HG03139 (cell line): ENCODE data around the gene YOD1.
A peak's percentile ranks its signal among the peaks of the same experiment; 100 is the strongest.

ENCODE experiments used
- ATAC-seq: cut with Tn5 transposase; IDR thresholded peaks from one replicate; pipeline ENCODE4 v1.9.1; 2021; ENCODE audit not compliant: unreplicated experiment

Gene YOD1

DNA sequence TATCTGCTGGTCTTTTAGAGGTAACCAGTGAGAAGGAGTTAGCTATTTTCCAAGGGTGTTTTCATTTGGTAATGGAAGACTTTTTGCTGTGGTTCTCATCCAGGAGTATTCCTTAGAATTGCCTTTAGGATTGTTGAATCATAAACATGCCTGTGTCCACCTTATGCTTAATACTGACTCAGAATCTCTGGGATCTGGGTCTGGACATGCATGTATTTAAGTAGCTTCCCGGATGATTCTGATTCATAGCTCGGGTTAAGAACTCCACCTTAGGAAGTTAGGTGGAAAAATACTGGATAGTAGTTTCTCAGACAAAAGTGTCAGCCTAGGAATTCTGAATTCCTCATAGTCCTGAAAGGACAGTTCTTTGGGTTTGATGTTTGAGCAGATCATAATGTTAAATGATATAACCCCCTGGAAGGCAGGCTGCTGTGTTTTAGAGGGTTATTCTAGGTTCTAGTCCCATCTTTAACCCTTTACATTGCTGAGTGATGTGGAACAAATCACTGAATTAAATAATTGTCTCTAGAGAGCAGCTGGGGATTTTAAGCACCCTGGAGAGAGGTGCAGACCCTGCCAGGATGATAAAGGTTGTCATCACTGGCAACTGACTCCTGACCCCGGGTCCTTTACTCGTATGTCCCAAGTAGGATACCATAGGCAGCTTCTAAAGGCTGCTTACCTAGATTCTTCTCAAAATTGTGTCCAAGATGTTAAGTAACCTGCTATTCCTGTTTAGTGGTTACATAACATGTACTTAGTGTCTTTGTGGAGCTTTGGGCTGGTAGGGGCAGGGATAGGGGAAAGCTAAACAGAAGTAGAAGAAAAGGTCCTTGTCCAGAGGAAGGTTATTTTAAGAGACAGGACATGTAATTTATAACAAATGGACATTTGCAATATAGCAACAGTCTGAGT, 23.2 kb upstream of the YOD1 start:
- no peak for ATAC-seq

DNA sequence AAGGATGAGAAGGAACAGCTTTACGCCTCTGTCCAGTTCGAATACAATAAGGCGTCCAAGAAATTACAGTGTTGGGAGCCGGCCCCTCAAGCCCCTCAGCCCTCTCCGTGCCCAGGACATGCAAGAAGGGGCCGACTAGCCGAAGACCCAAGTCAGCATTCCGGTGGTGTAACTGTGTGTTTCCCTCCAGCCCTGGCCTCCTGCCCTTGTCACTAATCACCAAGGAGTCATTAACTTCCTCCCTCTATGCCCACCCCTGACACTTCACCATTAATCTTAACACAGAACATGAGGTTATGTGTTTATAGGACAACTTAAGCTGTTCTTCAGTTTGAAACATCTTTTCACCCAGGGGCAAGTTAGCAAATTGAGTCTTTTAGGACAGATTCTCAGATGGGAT, 21.2 kb upstream of the YOD1 start:
- no peak for ATAC-seq

DNA sequence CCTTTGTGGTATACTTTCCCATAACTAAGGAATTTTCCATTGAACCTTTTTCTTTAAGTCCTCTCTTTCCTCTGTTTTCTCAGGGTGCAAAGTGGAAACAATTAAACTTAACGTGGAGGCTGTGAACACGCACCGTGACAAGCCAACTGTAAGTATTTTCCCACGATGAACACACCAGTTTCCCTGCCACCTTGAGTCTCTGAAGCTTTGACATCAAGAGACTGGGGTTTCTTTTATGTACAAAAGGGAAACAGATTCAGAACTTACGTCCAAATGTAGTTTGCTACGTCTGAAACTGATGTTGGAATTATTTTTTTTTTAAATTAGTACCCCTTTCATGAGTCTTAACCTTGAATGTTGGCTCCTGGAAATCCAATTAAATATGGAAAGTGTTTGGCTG, 20.4 kb upstream of the YOD1 start:
- ATAC-seq, result no peak

DNA sequence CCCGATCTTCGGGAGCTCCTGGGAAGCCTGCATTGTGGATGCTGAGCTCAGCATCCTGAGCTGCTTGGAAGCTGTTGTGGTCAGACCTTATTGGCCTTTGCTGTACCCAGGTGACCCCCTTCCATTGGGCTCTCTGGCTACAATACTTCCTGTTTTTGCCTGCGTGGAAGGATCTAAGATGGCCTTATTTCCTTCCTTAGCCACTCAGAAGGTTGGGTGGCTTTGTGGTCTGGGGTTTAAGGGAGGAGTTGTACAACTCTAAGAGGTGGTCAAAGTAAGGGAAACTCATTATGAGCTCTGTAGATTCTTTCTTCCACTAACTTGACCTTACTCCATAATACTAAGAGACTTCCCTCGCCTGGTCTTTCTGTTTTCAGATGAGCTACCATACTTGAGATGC, 19.8 kb upstream of the YOD1 start:
- no peak for ATAC-seq

DNA sequence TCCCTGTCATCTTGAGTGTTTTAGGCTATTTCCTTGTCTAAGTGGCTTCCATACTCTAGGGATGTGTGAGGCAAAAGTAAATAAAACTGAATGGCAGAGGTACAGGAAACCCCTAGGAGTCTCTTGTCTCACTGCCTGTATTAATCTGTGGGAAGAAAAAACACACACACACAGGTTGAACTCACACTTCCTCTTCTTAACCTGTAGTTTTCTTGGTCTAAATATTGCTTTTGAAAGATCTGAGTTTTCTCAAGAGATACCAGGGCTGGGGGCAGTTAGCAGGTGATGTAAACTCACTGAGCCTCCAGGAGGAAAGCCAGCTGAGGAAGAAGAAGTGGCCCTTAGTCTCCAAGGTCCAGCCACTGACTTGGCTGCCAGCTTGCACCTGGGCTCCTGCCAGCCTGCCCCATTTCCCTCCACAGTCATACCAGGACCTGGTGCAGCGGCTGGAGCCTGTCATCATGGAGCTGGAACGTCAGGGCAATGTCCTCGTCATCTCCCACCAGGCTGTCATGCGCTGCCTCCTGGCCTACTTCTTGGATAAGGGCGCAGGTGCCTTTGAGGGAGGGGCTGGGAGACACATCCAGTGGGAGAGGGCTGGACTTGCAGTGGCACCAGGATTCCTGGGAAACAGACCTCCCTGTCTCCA, 19.0 kb upstream of the YOD1 start:
- ATAC-seq, result no peak

DNA sequence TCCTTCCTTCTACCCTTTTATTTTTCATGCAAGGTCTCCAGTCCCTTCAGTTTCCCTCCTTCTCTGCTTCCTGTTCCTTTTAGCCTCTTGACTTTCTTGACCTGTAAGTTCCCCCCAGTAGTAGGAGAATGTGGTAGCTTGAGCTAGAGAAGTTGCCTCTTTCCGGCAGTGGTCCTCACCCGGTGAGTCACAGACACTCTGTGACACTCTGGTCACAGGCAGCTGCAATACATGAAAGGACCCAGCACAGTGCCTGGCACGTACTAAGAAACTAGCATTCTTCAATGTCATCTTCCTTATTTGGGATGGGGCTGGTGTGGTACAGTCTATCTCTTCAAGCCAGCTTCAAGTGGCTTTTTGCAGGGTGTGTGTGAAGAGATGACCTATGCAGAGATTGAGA, 18.1 kb upstream of the YOD1 start:
- ATAC-seq, result no peak

DNA sequence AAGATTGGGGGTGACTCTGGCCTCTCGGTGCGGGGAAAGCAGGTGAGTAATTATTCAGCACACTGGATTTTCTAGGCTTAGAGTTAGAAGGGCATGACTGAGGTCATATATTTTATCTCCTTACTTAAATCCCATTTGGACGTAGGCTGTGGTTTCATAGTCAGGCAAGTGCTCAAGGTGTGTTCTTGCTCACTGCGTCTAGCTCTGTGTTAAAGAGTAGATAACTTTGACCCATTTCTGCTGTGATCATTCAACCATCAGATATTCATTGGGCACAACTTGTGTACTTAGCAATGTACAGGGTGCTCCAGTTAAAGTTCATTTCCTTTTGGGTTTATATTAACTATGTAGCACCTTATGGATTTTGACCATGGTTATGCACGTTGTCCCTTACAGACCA, 16.7 kb upstream of the YOD1 start:
- ATAC-seq, result no peak

DNA sequence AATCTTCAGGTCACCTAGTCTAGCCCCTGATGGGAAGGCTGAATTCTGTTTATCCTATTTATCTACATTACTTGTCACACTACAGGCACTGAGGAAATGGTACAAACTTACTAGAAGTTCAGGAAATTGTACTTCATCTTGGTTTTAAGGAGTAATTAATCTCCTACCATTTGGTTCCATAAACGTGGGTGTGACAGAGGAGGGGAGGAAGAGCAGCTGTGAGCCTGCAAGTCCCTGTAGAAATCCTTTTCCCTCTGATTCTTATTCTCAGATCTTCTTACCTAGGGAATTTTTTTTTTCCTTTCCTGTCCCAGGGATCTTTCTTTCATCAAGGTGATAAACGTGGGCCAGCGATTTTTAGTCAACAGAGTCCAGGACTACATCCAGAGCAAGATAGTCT, 16.2 kb upstream of the YOD1 start:
- no peak for ATAC-seq

DNA sequence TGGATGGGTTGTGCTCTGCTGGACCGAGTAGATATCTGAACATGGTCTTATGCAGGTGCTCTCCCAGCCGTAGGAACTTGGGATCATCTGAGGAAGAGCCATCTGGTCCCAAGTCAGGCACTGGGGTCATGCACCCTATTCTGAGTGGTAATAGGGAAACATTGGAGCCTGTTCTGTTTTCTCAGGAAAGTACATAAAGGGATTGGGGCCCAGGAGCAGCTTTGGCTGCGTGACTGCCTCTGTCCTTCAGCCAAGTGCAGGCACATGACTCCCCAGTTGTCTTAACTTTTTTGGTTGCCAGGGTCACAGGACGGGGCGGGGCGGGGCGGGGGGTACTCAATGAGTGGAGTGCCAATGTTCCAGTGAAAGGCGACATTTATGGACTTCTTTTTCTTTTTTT, 13.6 kb upstream of the YOD1 start:
- no peak for ATAC-seq

DNA sequence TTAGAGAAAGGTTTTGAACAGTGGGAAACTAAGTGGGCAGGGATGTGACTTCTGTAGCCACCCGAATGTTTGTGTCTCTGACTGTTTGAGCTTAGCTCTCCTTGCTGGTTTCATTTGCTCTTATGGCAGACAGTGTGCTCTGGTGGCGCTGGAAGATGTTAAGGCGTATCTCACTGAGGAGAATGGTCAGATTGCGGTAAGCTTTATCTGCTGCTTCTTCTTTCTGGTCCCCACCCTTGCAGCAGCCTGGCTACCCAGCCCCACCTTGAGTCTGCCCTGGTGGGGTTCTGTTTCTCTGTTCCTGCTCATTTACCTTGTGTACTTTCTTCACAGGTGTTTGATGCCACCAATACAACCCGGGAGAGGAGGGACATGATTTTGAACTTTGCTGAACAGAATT, 12.0 kb upstream of the YOD1 start:
- no peak for ATAC-seq

DNA sequence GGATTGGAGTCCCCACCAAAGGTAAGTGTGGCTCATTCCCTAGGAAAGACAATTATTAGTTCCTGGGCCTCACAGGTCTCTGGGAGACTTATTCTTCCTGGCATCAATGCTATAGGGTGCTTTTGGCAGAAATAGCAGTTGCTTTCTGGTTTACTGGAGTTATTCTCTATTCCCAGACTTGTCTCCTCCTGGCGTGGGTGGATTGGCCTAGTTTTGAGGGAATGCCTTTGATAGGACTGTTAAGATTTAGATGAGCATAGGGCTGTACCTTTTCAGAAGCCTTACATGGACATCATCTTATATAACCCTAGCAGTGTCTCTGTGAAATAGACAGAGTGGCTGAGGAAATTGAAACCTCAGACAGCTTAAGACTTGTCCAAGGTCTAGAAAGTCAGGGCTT, 11.1 kb upstream of the YOD1 start:
- no peak for ATAC-seq

DNA sequence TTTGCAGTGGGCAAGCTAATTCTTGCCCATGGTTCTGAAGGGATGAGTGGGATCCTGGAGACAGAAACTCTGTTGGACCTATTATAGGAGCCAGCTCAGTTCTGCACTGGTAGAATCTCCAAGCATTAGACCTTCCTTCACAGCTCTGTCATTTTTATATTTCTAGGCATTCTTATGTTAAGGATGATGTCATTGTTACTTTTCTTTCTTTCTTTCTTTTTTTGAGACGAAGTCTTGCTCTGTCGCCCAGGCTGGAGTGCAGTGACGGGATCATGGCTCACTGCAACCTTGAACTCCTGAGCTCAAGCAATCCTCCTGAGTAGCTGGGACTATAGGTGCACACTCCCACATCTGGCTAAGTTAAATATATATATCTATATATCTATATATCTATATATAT, 9.6 kb upstream of the YOD1 start:
- no peak for ATAC-seq

DNA sequence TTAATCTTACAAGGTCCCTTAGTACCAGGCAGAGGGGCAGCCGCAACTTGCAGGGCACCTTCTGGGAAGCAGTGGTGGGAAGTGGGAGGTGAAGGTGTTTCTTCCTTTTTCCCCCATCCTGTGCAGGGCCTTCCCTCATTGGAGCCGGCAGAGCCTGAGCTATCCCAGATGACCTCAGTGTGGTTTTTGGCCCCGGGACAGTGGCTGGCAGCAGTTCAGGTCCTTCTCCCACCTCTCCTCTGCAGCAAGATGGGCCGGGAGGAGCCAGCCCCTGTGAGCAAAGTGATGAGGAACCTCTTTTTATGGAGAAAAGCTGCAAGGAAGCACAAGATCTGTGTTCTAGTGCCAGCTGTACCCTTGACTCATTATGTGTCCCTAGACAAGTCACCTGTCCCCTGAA, 8.9 kb upstream of the YOD1 start:
- ATAC-seq, result no peak

DNA sequence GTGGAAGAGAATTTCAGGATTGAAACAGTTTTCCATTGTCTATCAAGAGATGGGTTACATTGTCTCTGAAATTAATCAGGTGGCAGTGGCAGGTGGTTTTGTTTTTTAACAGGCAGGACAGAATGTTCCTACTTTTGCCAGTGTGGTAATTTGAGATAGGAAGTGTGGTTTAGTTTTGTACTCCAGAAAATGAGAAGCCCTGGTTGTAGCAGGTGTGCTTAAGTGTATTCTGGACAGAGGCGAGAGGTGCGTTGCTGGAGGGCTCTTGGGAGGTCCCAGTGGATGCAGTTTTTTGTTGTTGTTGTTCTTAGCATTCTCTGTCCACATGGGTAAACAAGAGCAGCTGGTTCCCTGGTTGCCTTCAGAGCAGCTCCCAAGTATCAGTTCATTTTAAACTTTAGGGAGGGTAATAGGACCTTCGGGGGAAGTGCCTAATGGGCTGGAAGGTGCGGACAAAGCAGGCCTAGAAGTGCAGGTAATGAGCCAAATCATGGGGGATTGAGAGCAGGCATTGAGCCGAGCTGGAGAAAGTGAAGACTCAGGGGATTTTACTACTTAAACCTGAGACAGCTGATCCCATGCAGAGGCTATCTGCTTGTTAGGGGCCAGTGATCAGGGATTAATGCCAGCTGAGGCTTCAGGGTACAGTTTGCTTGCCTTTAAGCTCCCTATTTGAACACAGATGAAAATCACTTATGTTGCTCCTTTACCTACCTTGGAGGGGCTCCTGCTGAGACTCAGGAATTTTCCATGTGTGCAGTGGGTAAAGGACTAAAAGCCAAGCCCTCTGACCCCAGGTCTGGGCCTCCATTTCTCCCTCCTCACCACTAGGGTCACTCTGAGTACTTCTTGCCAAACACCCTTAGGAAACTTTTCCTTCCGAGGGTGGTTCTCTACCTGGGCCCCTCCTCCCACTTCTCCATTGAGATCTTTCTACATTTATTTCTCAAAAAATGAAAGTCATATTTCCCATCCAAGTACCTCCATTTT, 8.2 kb upstream of the YOD1 start:
- ATAC-seq, result no peak

DNA sequence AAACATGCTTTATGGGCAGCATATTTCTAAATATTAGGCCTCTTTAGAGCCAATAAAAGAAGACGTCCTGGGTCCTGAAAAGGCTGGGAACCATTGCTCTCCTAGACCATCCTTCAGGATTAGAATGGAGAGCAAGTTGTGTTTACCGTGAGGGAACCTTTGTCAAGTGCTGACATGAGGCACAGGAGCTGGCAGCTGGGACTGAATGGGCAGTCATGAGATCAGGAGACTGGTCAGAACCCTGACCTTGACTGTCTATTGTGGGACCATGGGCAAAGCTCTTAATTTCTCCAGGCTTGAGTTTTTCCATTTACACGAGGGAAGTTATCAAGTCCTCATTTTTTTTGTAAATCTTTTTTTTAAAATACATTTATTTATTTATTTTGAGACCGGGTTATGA, 7.2 kb upstream of the YOD1 start:
- no peak for ATAC-seq

DNA sequence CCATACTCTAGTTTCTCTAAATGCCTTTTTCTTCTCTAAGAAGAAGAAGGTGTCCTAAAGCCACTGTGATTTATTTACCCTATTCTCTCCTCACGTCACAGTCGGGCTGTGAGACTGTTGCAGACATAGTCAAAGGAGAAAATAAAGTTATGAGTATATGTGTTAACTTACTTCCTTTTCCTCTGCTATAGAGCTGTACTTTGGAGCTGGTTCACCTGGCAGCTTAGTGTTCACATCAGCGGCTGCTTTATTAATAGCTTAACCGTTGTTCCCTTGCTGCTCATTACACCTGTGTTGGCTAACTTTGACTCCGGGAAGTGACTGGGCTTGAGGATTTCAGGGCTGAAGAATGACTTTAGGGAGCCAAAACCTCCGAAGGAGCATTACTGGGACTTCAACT, 5.7 kb upstream of the YOD1 start:
- ATAC-seq, result no peak

DNA sequence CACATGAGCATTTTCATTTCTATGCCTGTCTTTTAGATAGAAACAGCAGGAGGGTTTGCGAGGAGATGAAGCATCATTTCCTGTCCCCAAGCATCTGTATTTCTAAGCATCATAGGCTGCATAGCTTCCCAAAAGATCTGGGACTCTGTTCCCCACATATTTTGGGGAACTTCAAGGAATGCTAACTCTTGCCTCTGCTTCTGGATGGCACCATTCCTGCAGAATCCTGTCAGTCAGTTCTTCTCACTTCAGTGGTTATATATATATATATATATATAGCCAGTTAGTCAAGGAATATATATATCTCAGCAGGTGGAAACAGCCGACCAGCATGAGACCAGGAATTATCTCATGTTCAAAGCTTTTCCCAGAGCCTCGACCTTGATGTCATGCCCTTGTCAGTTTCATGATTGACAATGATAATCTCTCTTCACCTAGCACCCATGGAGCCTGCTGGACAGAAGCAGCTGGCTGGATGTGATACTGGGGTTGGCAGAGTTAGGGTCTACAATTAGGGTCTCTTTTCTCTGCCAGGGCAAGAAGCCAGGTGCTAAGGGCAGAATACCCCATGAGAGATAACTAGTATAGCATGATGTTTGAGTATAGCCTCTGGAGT, 4.5 kb upstream of the YOD1 start:
- ATAC-seq, result no peak

DNA sequence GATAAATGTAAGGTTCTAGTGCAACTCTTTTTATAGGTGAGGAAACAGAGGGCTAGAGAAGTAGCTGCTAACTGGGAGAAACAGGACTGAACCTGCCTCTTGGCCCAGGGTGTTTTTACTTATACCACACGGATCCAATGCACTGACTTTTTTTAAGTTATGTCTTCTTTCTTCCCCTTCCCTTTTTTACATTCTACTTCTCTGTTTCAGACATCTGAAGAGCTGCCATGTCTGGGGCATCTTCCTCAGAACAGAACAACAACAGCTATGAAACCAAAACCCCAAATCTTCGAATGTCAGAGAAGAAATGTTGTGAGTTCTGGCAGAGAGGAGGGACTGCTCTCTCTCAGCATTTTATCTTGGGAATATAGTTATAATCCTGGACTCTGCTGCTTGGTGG, 3.5 kb upstream of the YOD1 start:
- no peak for ATAC-seq

DNA sequence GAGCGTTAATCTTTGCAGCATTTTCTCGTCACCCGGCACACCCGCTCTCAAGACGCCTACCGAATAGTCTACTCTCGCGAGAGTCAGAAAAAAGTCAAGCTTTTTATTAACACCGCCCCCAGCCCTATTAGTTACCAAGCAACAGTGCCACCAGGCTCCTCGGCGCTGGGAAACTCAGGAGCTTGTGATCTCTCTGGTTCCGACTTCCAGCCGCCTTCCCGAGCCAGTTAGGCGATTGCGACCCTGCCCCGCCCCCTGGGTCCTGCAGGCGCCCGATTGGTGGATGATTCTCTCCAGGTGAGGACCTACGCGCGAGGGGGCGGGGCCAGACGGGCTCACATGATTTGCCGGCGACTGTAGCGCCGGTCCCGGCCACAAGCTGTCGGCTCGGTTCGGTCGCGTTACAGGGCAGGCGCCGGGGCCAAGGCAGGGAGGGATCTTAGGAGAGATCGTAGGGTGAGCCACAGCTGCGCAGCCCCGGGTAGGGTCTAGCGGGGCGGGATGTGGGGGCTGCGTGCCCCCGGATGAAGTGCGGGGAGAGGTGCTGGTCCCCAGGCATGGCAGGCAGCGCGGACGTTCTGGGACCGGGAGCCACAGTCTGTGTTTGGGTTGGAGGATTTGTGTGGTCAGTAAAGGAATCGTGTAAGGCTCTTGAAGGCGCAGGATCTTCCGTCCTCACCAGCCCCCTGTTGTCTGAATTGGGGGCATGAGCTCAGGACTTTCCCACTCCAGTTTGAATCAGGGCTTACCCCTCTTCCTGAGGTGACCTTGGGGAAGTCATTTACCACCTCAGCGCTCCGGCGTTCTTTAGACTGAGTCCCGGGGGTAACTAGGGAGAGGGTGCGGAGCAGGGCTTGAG, 2.1 kb upstream of the YOD1 start, which contains the start of gene PFKFB2:
Gene PFKFB2, plus strand, starts transcription at position 365 of the 859 bp plus-strand sequence. CDS start 1,443 bp downstream, outside the sequence.
- ATAC-seq, result peak; percentile 69
